ENCODE data around the gene GPR160. TPM values are rescaled to one million over a fixed set of nuclear protein-coding genes. Genes with fewer than 3 reads are reported as not detected.
"Not testable (repeated sequence)": the region's sequence is repeated elsewhere in the genome, so short reads cannot be mapped to it uniquely, and the experiment has no call there.

GPR160 gene
- total and polyA plus RNA-seq, 9 donors, result 0.35 to 6.1 (median 0.97) TPM

GRCh38 chr3:170007031-170007663, 30.6 kb upstream of the GPR160 start:
- DNase-seq, result no peak
- Histone ChIP-seq H3K27me3 (no peaks in the 10 kb centered on the region), H3K4me3 (no peak overlapping the region), H3K4me1 (ENCODE audit: insufficient read depth) (no peaks in the 10 kb centered on the region), H3K9me3 (no peaks in the 10 kb centered on the region), H3K36me3 (no peaks in the 10 kb centered on the region), H3K27ac (no peak overlapping the region)
- WGBS, 3 donors, result 60 to 66% (median 61%) methylated on average over 7 of the region's 7 CpGs
- intact Hi-C loops (cut with DNase I), result no loop called here
- TF ChIP-seq EP300 (IDR thresholded peaks at IDR 0.05) (no peak), POLR2A (IDR thresholded peaks at IDR 0.05) (no peak), CTCF (IDR thresholded peaks at IDR 0.05) (no peak)

GRCh38 chr3:170010498-170010897, 27.3 kb upstream of the GPR160 start:
- Histone ChIP-seq H3K36me3 (no peaks in the 10 kb centered on the region), H3K9me3 (no peaks in the 10 kb centered on the region), H3K4me3 (no peak overlapping the region), H3K4me1 (ENCODE audit: insufficient read depth) (no peaks in the 10 kb centered on the region), H3K27ac (no peak overlapping the region), H3K27me3 (no peaks in the 10 kb centered on the region)
- WGBS, 3 donors, result 83 to 86% (median 85%) methylated on average over 4 of the region's 4 CpGs
- no peak for DNase-seq
- intact Hi-C loops (cut with DNase I), result no loop called here
- no peak for TF ChIP-seq POLR2A (IDR thresholded peaks at IDR 0.05)
- no peak for TF ChIP-seq EP300 (IDR thresholded peaks at IDR 0.05)
- no peak for TF ChIP-seq CTCF (IDR thresholded peaks at IDR 0.05)

- Histone ChIP-seq H3K36me3 (no peaks in the 10 kb centered on the region), H3K9me3 (no peaks in the 10 kb centered on the region), H3K4me1 (ENCODE audit: insufficient read depth) (no peaks in the 10 kb centered on the region), H3K4me3 (no peak overlapping the region), H3K27ac (no peak overlapping the region), H3K27me3 (no peaks in the 10 kb centered on the region)
- intact Hi-C loops (cut with DNase I), result no loop called here
- 60 to 65% (median 61%) methylated on average over 7 of the region's 7 CpGs for WGBS, 3 donors
- DNase-seq, result no peak
- TF ChIP-seq POLR2A (IDR thresholded peaks at IDR 0.05) (no peak), CTCF (IDR thresholded peaks at IDR 0.05) (no peak), EP300 (IDR thresholded peaks at IDR 0.05) (no peak)
Measured at GRCh38 chr3:170012683-170013400, 25.0 kb upstream of the GPR160 start.

GRCh38 chr3:170016057-170016456, 21.7 kb upstream of the GPR160 start:
- H3K36me3 ChIP-seq, result no peaks in the 10 kb centered on the region
- WGBS, 3 donors, result 70 to 76% (median 75%) methylated on average over 3 of the region's 3 CpGs
- H3K4me1 ChIP-seq (ENCODE audit: insufficient read depth), result no peaks in the 10 kb centered on the region
- no peaks in the 10 kb centered on the region for H3K27me3 ChIP-seq
- no peak for DNase-seq
- H3K9me3 ChIP-seq, result no peaks in the 10 kb centered on the region
- TF ChIP-seq POLR2A (IDR thresholded peaks at IDR 0.05), result no peak
- no peak for TF ChIP-seq CTCF (IDR thresholded peaks at IDR 0.05)
- no peak for TF ChIP-seq EP300 (IDR thresholded peaks at IDR 0.05)
- no peak overlapping the region for H3K4me3 ChIP-seq
- intact Hi-C loops (cut with DNase I), result no loop called here
- H3K27ac ChIP-seq, result no peak overlapping the region

- intact Hi-C loops (cut with DNase I); H3K27ac ChIP-seq; DNase-seq; H3K27me3 ChIP-seq; H3K4me3 ChIP-seq; H3K9me3 ChIP-seq; H3K4me1 ChIP-seq (ENCODE audit: insufficient read depth); H3K36me3 ChIP-seq: not testable (repeated sequence)
- 68 to 75% (median 69%) methylated on average over 4 of the region's 4 CpGs for WGBS, 3 donors
Measured at GRCh38 chr3:170019306-170019705, 18.5 kb upstream of the GPR160 start.
